Left ventricle myocardium inferior (tissue), 1 donor: ENCODE results near the gene CCDC91. TPM values are rescaled to one million over a fixed set of nuclear protein-coding genes. Genes with fewer than 3 reads are reported as not detected.
"Not testable (repeated sequence)": the region's sequence is repeated elsewhere in the genome, so short reads cannot be mapped to it uniquely, and the experiment has no call there.

Experiments used
- DNase-seq: peaks from one replicate; pipeline ENCODE4 v3.0.0-alpha.2; 2020
- H3K27ac ChIP-seq: fragments of 200-600 bp; replicated peaks from 2 replicates; pipeline ENCODE4 v1.8.0; 2021
- H3K27me3 ChIP-seq: fragments of 200-600 bp; 2 replicates; pipeline ENCODE4 v1.8.0; 2021; ENCODE audit warnings: low read depth
- H3K36me3 ChIP-seq: fragments of 200-600 bp; 2 replicates; pipeline ENCODE4 v1.8.0; 2021
- H3K4me1 ChIP-seq: fragments of 200-600 bp; 2 replicates; pipeline ENCODE4 v1.8.0; 2021
- H3K4me3 ChIP-seq: fragments of 200-600 bp; 2 replicates; pipeline ENCODE4 v1.8.0; 2021; ENCODE audit warnings: mild to moderate bottlenecking, moderate library complexity
- H3K9me3 ChIP-seq: fragments of 200-600 bp; replicated peaks from 2 replicates; pipeline ENCODE4 v1.8.0; 2021
- intact Hi-C: fragments of 100-400 bp; cut with micrococcal nuclease; formaldehyde crosslinking; loops from one replicate; pipeline ENCODE4 v1.11.0; 2022
- total RNA-seq: library from RNA; stranded (reverse); fragmentation: NEBNext Ultra II Directional; extraction: Animal tissue kit (Norgen Biotek cat#: 25700); gene quantifications from one replicate; pipeline ENCODE4 v1.2.1, GENCODE V29; 2021
- TF ChIP-seq, protein P1 (sequence below): fragments of 200-600 bp; IDR thresholded peaks from 2 replicates; pipeline ENCODE4 v1.8.0; 2021; ENCODE audit warnings: antibody characterized with exemption, mild to moderate bottlenecking, borderline replicate concordance
- donor health status: DM: no; HTN: yes; CAD: no; lungs with severe emphysema.

Gene CCDC91
- total RNA-seq, 1 donor from 2014 or later, result 46.4 TPM

DNA sequence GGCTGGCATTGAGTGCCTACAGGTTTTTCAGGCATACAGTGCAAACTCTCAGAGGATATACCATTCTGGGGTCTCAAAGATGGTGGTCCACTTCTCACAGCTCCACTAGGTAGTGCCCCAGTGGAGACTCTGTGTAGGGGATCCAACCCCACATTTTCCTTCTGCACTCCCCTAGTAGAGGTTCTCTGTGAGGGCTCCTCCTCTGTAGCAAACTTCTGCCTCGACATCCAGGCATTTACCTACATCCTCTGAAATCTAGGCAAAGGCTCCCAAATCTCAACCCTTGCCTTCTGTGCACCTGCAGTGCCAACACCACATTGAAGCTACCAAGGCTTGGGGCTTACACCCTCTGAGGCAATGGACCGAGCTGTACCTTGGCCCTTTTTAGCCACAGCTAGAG, 179.2 kb downstream of the CCDC91 start:
- no peaks in the 10 kb centered on the region for H3K4me1 ChIP-seq
- no peak overlapping the region for H3K4me3 ChIP-seq
- H3K9me3 ChIP-seq, result peaks cover 54% of the 10 kb centered on the region
- no peaks in the 10 kb centered on the region for H3K27me3 ChIP-seq
- intact Hi-C loops, result no loop called here
- DNase-seq, result no peak
- H3K27ac ChIP-seq, result no peak overlapping the region
- TF ChIP-seq, protein P1, sequence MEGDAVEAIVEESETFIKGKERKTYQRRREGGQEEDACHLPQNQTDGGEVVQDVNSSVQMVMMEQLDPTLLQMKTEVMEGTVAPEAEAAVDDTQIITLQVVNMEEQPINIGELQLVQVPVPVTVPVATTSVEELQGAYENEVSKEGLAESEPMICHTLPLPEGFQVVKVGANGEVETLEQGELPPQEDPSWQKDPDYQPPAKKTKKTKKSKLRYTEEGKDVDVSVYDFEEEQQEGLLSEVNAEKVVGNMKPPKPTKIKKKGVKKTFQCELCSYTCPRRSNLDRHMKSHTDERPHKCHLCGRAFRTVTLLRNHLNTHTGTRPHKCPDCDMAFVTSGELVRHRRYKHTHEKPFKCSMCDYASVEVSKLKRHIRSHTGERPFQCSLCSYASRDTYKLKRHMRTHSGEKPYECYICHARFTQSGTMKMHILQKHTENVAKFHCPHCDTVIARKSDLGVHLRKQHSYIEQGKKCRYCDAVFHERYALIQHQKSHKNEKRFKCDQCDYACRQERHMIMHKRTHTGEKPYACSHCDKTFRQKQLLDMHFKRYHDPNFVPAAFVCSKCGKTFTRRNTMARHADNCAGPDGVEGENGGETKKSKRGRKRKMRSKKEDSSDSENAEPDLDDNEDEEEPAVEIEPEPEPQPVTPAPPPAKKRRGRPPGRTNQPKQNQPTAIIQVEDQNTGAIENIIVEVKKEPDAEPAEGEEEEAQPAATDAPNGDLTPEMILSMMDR, result no peak
- peaks cover 62% of the 10 kb centered on the region for H3K36me3 ChIP-seq

DNA sequence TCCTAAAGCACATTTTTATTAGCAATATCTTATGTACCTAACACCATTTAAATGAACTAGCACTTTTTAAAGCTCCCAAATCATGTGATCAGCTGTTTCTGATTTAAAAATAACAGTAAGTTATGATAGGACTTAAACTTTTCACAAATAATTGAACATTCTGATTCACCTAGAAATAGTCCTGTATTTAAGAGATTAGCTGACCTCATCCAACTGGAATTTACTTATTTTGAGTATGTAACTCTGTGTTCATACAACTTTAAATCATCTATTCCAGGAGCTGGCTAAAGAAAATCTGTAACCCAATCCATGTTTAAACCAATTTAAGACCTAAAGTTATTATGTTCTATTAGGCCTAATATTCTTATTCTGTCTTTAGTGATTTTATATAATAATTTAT, 184.3 kb downstream of the CCDC91 start:
- Histone ChIP-seq H3K4me3 (no peak overlapping the region), H3K36me3 (peaks cover 30% of the 10 kb centered on the region), H3K27me3 (no peaks in the 10 kb centered on the region), H3K4me1 (peaks cover 7% of the 10 kb centered on the region), H3K27ac (no peak overlapping the region), H3K9me3 (peaks cover 37% of the 10 kb centered on the region)
- intact Hi-C loops, result no loop called here
- TF ChIP-seq, protein P1, result no peak
- DNase-seq, result no peak

DNA sequence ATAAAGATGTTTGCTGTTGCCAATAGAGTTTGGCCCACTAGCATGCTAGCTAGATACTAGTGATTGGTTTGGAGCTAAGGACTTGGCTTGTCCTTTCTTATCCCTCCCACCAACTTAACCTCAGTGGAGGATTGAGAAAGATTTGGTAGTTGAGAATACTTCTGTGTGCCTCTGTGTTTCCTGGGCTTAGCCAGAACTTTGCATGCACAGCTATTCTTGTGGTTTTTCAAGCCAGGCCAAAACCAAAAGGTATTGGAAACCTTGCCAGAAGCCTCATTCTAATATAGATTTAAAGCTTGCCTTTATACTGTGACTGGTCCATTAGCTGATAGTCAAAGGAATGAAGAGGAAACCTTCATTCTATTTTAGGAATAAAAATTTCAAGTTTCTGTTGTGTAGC, 188.5 kb downstream of the CCDC91 start:
- no peak for DNase-seq
- Histone ChIP-seq H3K9me3 (no peaks in the 10 kb centered on the region), H3K27me3 (no peaks in the 10 kb centered on the region), H3K36me3 (no peaks in the 10 kb centered on the region), H3K4me1 (peaks cover 7% of the 10 kb centered on the region), H3K27ac (no peak overlapping the region), H3K4me3 (no peak overlapping the region)
- TF ChIP-seq, protein P1, result no peak
- intact Hi-C loops, result no loop called here

DNA sequence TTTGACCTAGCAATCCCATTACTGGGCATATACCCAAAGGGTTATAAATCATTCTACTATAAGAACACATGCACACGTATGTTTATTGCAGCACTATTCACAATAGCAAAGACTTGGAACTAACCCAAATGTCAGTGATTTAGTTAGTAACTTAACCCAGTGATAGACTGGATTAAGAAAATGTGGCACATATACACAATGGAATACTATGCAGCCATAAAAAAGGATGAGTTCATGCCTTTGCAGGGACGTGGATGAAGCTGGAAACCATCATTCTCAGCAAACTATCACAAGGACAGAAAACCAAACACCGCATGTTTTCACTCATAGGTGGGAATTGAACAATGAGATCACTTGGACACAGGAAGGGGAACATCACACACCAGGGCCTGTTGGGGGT, 189.5 kb downstream of the CCDC91 start:
- H3K36me3 ChIP-seq, H3K4me1 ChIP-seq, DNase-seq, H3K27me3 ChIP-seq, H3K9me3 ChIP-seq, H3K27ac ChIP-seq, H3K4me3 ChIP-seq, intact Hi-C loops: not testable (repeated sequence)

DNA sequence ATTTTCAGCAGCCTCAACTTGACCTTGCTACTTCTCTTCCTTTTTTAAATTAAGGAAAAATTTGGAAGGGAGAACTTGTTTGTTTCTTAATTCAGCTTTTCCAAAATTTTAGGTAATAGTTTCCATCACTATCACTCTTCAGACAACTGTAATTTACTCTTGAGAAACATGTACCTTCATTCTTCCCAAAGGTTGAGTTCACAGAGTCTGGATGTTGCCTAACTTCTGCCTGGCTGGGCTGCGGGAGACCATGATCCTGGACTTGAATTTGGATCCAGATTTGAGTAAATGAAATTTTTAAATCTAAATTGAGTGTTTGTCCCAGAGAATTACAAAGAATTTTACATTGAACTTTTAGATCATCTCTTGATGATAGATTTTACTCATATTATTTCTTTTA, 193.1 kb downstream of the CCDC91 start:
- Histone ChIP-seq H3K27me3 (no peaks in the 10 kb centered on the region), H3K9me3 (peaks cover 7% of the 10 kb centered on the region), H3K27ac (no peak overlapping the region), H3K36me3 (no peaks in the 10 kb centered on the region), H3K4me3 (no peak overlapping the region), H3K4me1 (no peaks in the 10 kb centered on the region)
- TF ChIP-seq, protein P1, result no peak
- intact Hi-C loops, result no loop called here
- no peak for DNase-seq

DNA sequence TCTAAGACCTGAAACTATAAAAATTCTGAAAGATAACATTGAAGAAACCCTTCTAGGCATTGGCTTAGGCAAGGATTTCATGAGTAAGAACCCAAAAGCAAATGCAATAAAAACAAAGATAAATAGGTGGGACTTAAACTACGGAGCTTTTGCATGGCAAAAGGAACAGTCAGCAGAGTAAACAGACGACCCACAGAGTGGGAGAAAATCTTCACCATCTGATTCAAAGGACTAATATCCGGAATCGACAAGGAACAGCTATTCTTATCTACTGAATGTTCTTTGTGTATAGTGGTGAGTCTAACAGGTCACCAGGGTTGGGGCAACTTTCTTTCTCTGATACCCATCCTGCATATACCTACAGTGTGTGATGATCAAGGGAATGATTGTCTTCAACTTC, 198.6 kb downstream of the CCDC91 start:
- Histone ChIP-seq H3K4me1 (peaks cover 17% of the 10 kb centered on the region), H3K36me3 (no peaks in the 10 kb centered on the region), H3K27me3 (no peaks in the 10 kb centered on the region), H3K27ac (no peak overlapping the region), H3K4me3 (no peak overlapping the region), H3K9me3 (peaks cover 7% of the 10 kb centered on the region)
- intact Hi-C loops, result no loop called here
- DNase-seq, result no peak
- TF ChIP-seq, protein P1, result no peak
